Esophagus muscularis mucosa (tissue), 4 donors: ENCODE measurements around the gene ABHD17C. TPM values are rescaled to one million over a fixed set of nuclear protein-coding genes. Genes with fewer than 3 reads are reported as not detected.
A peak's percentile ranks its signal among the peaks of the same experiment; 100 is the strongest.

ENCODE experiments used
- DNase-seq: peaks from one replicate; pipeline ENCODE4 v3.0.0-alpha.2; 2017; ENCODE audit errors: extremely low spot score
- H3K27ac ChIP-seq, 4 donors: fragments of 200-600 bp; sonication (generic); replicated peaks in 1 of 4; 1 replicate in 3 of 4; 2 replicates in 1 of 4; pipeline ENCODE4 v1.5.1; 2016 to 2019; ENCODE audit warnings: mild to moderate bottlenecking in 1 of 4
- H3K27me3 ChIP-seq, 4 donors: fragments of 200-600 bp; sonication (generic); one replicate each; pipeline versions ENCODE4 v1.5.1 to v1.6.0; 2016 to 2019
- H3K36me3 ChIP-seq, 4 donors: fragments of 200-600 bp; sonication (generic); one replicate each; pipeline ENCODE4 v1.5.1; 2016 to 2019
- H3K4me1 ChIP-seq, 4 donors: fragments of 200-600 bp; sonication (generic); one replicate each; pipeline ENCODE4 v1.5.1; 2016 to 2019
- H3K4me3 ChIP-seq, 4 donors: fragments of 200-600 bp; sonication (generic); 1 replicate in 2 of 4; 2 replicates in 2 of 4; pipeline ENCODE4 v1.5.1; 2016 to 2019; ENCODE audit warnings: mild to moderate bottlenecking in 4 of 4, moderate library complexity in 1 of 4
- H3K9me3 ChIP-seq, 4 donors: fragments of 200-600 bp; sonication (generic); 1 replicate in 3 of 4; 2 replicates in 1 of 4; pipeline ENCODE4 v1.5.1; 2016 to 2019
- CTCF ChIP-seq, 3 experiments: fragments of 200-600 bp in 2 of 3; fragments of 450-650 bp in 1 of 3; sonication (generic) in 2 of 3; IDR thresholded peaks; one replicate each; pipeline ENCODE4 v1.5.1; 2017 to 2019; ENCODE audit warnings: antibody characterized with exemption in 3 of 3, mild to moderate bottlenecking in 2 of 3, moderate library complexity in 1 of 3
- EP300 ChIP-seq: sonication (generic); formaldehyde crosslinking; IDR thresholded peaks from one replicate; pipeline ENCODE4 v1.6.1; 2017; ENCODE audit warnings: antibody characterized with exemption
- POLR2A ChIP-seq: fragments of 450-650 bp; IDR thresholded peaks from one replicate; pipeline ENCODE4 v1.6.1; 2017; ENCODE audit warnings: antibody characterized with exemption, moderate library complexity, mild to moderate bottlenecking, low read depth
- POLR2AphosphoS5 ChIP-seq, 2 donors: sonication (generic); formaldehyde crosslinking; IDR thresholded peaks; one replicate each; pipeline ENCODE4 v1.6.1; 2017; ENCODE audit warnings: antibody characterized with exemption in 2 of 2
- WGBS: methylation state at CpG from one replicate; pipeline ENCODE4 v1.1.5; 2018; 5-methylcytosine and 5-hydroxymethylcytosine counted together
- intact Hi-C: fragments of 100-400 bp; cut with DNase I; formaldehyde crosslinking; loops from one replicate; pipeline ENCODE4 v1.15.1; 2023
- total RNA-seq, 4 donors: library from RNA; depleted of rRNA; stranded (reverse); fragments of >200 nt; gene quantifications; one replicate each; pipeline versions ENCODE4 v1.1.0 to v1.2.1, GENCODE V29; 2016

The ABHD17C gene
- total RNA-seq, 4 donors from 2014 or later, result 1.5 to 7.1 (median 3.5) TPM

GRCh38 chr15:80706161-80706560, 11.1 kb downstream of the ABHD17C start:
- peaks cover 0 to 60% (median 48%) of the 10 kb centered on the region in 4 donors for H3K4me1 ChIP-seq
- H3K9me3 ChIP-seq, result no peaks in the 10 kb centered on the region
- WGBS, result 70% methylated on average over 8 of the region's 8 CpGs
- no peaks in the 10 kb centered on the region for H3K27me3 ChIP-seq
- no peak for TF ChIP-seq POLR2AphosphoS5 (IDR thresholded peaks at IDR 0.05)
- TF ChIP-seq CTCF (IDR thresholded peaks at IDR 0.05), result no peak
- no peak for TF ChIP-seq EP300
- TF ChIP-seq POLR2A, result no peak
- no peaks in the 10 kb centered on the region for H3K36me3 ChIP-seq
- intact Hi-C loops, result no loop called here
- H3K27ac ChIP-seq, result peak overlapping the region in 2 of 4 donors; percentile 77 to 81
- H3K4me3 ChIP-seq, result no peak overlapping the region
- DNase-seq, result no peak

- peaks cover 0 to 43% (median 16%) of the 10 kb centered on the region in 4 donors for H3K4me1 ChIP-seq
- no peak for DNase-seq
- H3K27me3 ChIP-seq, result no peaks in the 10 kb centered on the region
- WGBS, result 90% methylated on average over 6 of the region's 6 CpGs
- no peak overlapping the region for H3K4me3 ChIP-seq
- intact Hi-C loops, result no loop called here
- no peaks in the 10 kb centered on the region for H3K36me3 ChIP-seq
- TF ChIP-seq EP300 (no peak), POLR2A (no peak), CTCF (IDR thresholded peaks at IDR 0.05) (no peak), POLR2AphosphoS5 (IDR thresholded peaks at IDR 0.05) (no peak)
- H3K27ac ChIP-seq, result no peak overlapping the region
- no peaks in the 10 kb centered on the region for H3K9me3 ChIP-seq
Observed at GRCh38 chr15:80709542-80709941, 14.4 kb downstream of the ABHD17C start.

- intact Hi-C loops, result no loop called here
Observed at GRCh38 chr15:80710635-80711554, 15.8 kb downstream of the ABHD17C start.

GRCh38 chr15:80711886-80712285, 16.8 kb downstream of the ABHD17C start:
- Histone ChIP-seq H3K36me3 (no peaks in the 10 kb centered on the region), H3K4me1 (peaks cover 0 to 30% (median 3%) of the 10 kb centered on the region in 4 donors), H3K9me3 (no peaks in the 10 kb centered on the region), H3K27me3 (no peaks in the 10 kb centered on the region), H3K4me3 (no peak overlapping the region), H3K27ac (no peak overlapping the region)
- TF ChIP-seq POLR2AphosphoS5 (IDR thresholded peaks at IDR 0.05) (no peak), EP300 (no peak), CTCF (IDR thresholded peaks at IDR 0.05) (no peak), POLR2A (no peak)
- DNase-seq, result no peak
- intact Hi-C loops, result no loop called here
- WGBS, result 89% methylated on average over 6 of the region's 6 CpGs

More at GRCh38 chr15:80710635-80711554, 15.8 kb downstream of the ABHD17C start:
- Histone ChIP-seq H3K27me3 (no peaks in the 10 kb centered on the region), H3K4me3 (no peak overlapping the region), H3K9me3 (no peaks in the 10 kb centered on the region), H3K27ac (no peak overlapping the region), H3K4me1 (peaks cover 0 to 32% (median 6%) of the 10 kb centered on the region in 4 donors), H3K36me3 (no peaks in the 10 kb centered on the region)
- no peak for DNase-seq
- WGBS, result 80% methylated on average over 9 of the region's 9 CpGs
- TF ChIP-seq POLR2A, result no peak
- no peak for TF ChIP-seq EP300
- TF ChIP-seq POLR2AphosphoS5 (IDR thresholded peaks at IDR 0.05), result no peak
- TF ChIP-seq CTCF (IDR thresholded peaks at IDR 0.05), result no peak
